Progenitor cell of endocrine pancreas (in vitro differentiated cells): ENCODE measurements around the gene DGLUCY. TPM values are rescaled to one million over a fixed set of nuclear protein-coding genes. Genes with fewer than 3 reads are reported as not detected.

ENCODE experiments used
- DNase-seq: peaks from one replicate; pipeline ENCODE4 v3.0.0; 2021; ENCODE audit warnings: low spot score; ENCODE audit not compliant: unreplicated experiment
- H3K27ac Mint-ChIP-seq: 2 replicates; pipeline ENCODE4 v1.8.0; 2021; ENCODE audit warnings: mild to moderate bottlenecking, moderate library complexity, mixed read lengths
- H3K27me3 Mint-ChIP-seq: 2 replicates; pipeline ENCODE4 v1.8.0; 2021; ENCODE audit warnings: mixed read lengths
- H3K36me3 Mint-ChIP-seq: 2 replicates; pipeline ENCODE4 v1.8.0; 2022; ENCODE audit warnings: mixed read lengths; ENCODE audit not compliant: insufficient read depth
- H3K4me1 Mint-ChIP-seq: 2 replicates; pipeline ENCODE4 v1.8.0; 2021; ENCODE audit warnings: low read depth, mixed read lengths
- H3K4me3 Mint-ChIP-seq: 2 replicates; pipeline ENCODE4 v1.8.0; 2021; ENCODE audit warnings: low read depth, mild to moderate bottlenecking, moderate library complexity, mixed read lengths
- H3K9me3 Mint-ChIP-seq: 2 replicates; pipeline ENCODE4 v1.8.0; 2021; ENCODE audit warnings: low read depth, mixed read lengths
- CTCF ChIP-seq: fragments of 200-600 bp; sonication (generic); IDR thresholded peaks from one replicate; pipeline ENCODE4 v1.5.0; 2021; ENCODE audit warnings: antibody characterized with exemption, mild to moderate bottlenecking; ENCODE audit not compliant: unreplicated experiment
- total RNA-seq: library from RNA; stranded (reverse); gene quantifications from 2 replicates; pipeline ENCODE4 v1.2.1, GENCODE V29; 2021

DGLUCY gene
- total RNA-seq, 1 donor from 2014 or later = 83.3 TPM

GRCh38 chr14:91237219-91237618 lies 123.3 kb downstream of the DGLUCY start:
- Mint-ChIP-seq H3K27me3 (peaks cover 11% of the 10 kb centered on the region), H3K27ac (no peak overlapping the region), H3K36me3 (peaks cover 5% of the 10 kb centered on the region), H3K9me3 (peaks cover 3% of the 10 kb centered on the region), H3K4me1 (no peaks in the 10 kb centered on the region), H3K4me3 (no peak overlapping the region)
- no peak for DNase-seq
- TF ChIP-seq CTCF = no peak

- no peak overlapping the region for H3K27ac Mint-ChIP-seq
- H3K36me3 Mint-ChIP-seq = peaks cover 5% of the 10 kb centered on the region
- H3K4me3 Mint-ChIP-seq = no peak overlapping the region
- TF ChIP-seq CTCF = no peak
- no peaks in the 10 kb centered on the region for H3K4me1 Mint-ChIP-seq
- peaks cover 14% of the 10 kb centered on the region for H3K27me3 Mint-ChIP-seq
- DNase-seq = no peak
- peaks cover 3% of the 10 kb centered on the region for H3K9me3 Mint-ChIP-seq
Measured at GRCh38 chr14:91238085-91238484, 124.2 kb downstream of the DGLUCY start.

GRCh38 chr14:91238661-91239060 lies 124.8 kb downstream of the DGLUCY start:
- DNase-seq = no peak
- H3K36me3 Mint-ChIP-seq = peaks cover 5% of the 10 kb centered on the region
- H3K27me3 Mint-ChIP-seq = peaks cover 15% of the 10 kb centered on the region
- no peak overlapping the region for H3K27ac Mint-ChIP-seq
- H3K4me3 Mint-ChIP-seq = no peak overlapping the region
- no peak for TF ChIP-seq CTCF
- peaks cover 3% of the 10 kb centered on the region for H3K9me3 Mint-ChIP-seq
- H3K4me1 Mint-ChIP-seq = no peaks in the 10 kb centered on the region

- Mint-ChIP-seq H3K27me3 (peaks cover 27% of the 10 kb centered on the region), H3K4me3 (no peak overlapping the region), H3K36me3 (no peaks in the 10 kb centered on the region), H3K27ac (no peak overlapping the region), H3K4me1 (no peaks in the 10 kb centered on the region), H3K9me3 (peaks cover 3% of the 10 kb centered on the region)
- no peak for DNase-seq
- TF ChIP-seq CTCF = no peak
Measured at GRCh38 chr14:91241863-91242262, 128.0 kb downstream of the DGLUCY start.

GRCh38 chr14:91242635-91243034 lies 128.8 kb downstream of the DGLUCY start:
- TF ChIP-seq CTCF = no peak
- Mint-ChIP-seq H3K27me3 (peaks cover 27% of the 10 kb centered on the region), H3K27ac (no peak overlapping the region), H3K4me1 (no peaks in the 10 kb centered on the region), H3K4me3 (no peak overlapping the region), H3K36me3 (no peaks in the 10 kb centered on the region), H3K9me3 (peaks cover 3% of the 10 kb centered on the region)
- DNase-seq = no peak
